Right cardiac atrium (tissue), 5 donors: Measurements from ENCODE around the gene ATP11A. TPM values are rescaled to one million over a fixed set of nuclear protein-coding genes. Genes with fewer than 3 reads are reported as not detected.

Source experiments
- ATAC-seq, 2 donors: fragments of 200-7000 bp; cut with Tn5 transposase; one replicate each; pipeline versions ENCODE4 v1.8.0 to v1.9.1; 2020; ENCODE audit warnings: moderate library complexity in 2 of 2, mild to moderate bottlenecking in 1 of 2
- DNase-seq, 3 donors: peaks; one replicate each; pipeline ENCODE4 v3.0.0-alpha.2; 2020
- H3K27ac ChIP-seq: one replicate; pipeline ENCODE4 v1.5.1; 2013; ENCODE audit warnings: mild to moderate bottlenecking, low read length, control low read depth, moderate library complexity
- H3K27me3 ChIP-seq: one replicate; pipeline ENCODE4 v1.6.1; 2013; ENCODE audit not compliant: control insufficient read depth, insufficient read depth
- H3K4me1 ChIP-seq: one replicate; pipeline ENCODE4 v1.6.1; 2013; ENCODE audit warnings: low read length; ENCODE audit not compliant: control insufficient read depth, insufficient read depth
- H3K4me3 ChIP-seq: one replicate; pipeline ENCODE4 v1.5.1; 2013; ENCODE audit warnings: low read length, control low read depth
- H3K9me3 ChIP-seq: one replicate; pipeline ENCODE4 v1.6.1; 2013; ENCODE audit warnings: low read length; ENCODE audit not compliant: control insufficient read depth
- WGBS: extraction: QIAGEN DNeasy Blood & Tissue Kit; methylation state at CpG from one replicate; pipeline ENCODE4 v1.1.7; 2013; 5-methylcytosine and 5-hydroxymethylcytosine counted together
- intact Hi-C, 4 donors: fragments of 100-400 bp; cut with DNase I; formaldehyde crosslinking; loops; one replicate each; pipeline versions ENCODE4 v1.11.0 to v1.14.0; 2022 to 2023
- polyA plus RNA-seq: library from polyadenylated mRNA; stranded (reverse); fragments of 200-250 nt; gene quantifications from one replicate; pipeline ENCODE4 v1.2.3, GENCODE V29; 2013
- total RNA-seq, 4 donors: library from RNA; stranded (reverse); fragmentation: NEBNext Ultra II Directional; extraction: Animal tissue kit (Norgen Biotek cat#: 25700); gene quantifications; one replicate each; pipeline ENCODE4 v1.2.1, GENCODE V29; 2021
- donor health status: healthy with polysubstance abuse.
- donor health status: DM: no; HTN: yes; CAD: no.
- donor health status: DM: no; HTN: no; CAD: no.
- donor health status: DM: no; HTN: yes; CAD: no; lungs with severe emphysema.
- donor health status: DM: yes; HTN: yes; CAD: no.

Gene ATP11A
- total and polyA plus RNA-seq, 5 donors, result 19.5 to 100 (median 83.4) TPM

DNA sequence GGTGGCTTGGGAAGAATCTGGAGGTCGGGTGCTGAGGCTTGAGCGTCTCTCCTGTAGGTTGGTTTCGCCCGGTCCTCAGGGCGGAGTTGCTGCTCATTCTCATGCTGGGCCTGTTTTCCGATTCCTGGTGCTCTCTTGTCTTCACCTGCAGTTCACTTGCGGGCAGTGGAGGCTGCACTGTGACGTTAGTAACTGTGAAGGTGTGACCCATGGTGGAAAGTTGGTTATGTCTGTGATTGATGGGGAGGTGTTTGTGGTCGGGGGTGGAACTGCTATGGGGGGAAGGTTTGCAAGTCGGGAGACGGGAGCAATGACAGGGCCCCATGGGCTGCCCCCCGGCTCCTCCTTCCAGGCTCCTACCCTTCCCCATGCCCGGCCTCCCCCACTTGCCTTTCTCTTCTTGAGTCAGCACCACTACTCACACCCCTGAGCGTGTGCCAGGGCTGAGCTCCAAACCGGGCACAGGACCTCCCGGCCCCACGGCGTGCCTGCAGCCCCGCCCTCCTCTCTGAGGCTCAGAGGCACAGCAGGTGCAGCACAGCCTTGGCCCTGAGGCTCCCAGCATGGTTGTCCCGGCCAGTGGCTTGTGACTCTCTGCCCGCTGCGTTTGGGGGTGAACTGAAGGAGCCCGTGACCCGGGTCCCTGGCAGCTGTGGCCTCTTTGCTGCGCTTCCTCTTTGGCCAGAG, 79.1 kb downstream of the ATP11A start:
- Histone ChIP-seq H3K27me3 (no peaks in the 10 kb centered on the region), H3K4me3 (no peak overlapping the region), H3K4me1 (no peaks in the 10 kb centered on the region), H3K27ac (no peak overlapping the region), H3K9me3 (no peaks in the 10 kb centered on the region)
- 80% methylated on average over 25 of the region's 25 CpGs for WGBS
- DNase-seq (peak; percentile 56 to 79 (median 72)), ATAC-seq (peak; percentile 61 to 66)
- intact Hi-C loops, result no loop called here

DNA sequence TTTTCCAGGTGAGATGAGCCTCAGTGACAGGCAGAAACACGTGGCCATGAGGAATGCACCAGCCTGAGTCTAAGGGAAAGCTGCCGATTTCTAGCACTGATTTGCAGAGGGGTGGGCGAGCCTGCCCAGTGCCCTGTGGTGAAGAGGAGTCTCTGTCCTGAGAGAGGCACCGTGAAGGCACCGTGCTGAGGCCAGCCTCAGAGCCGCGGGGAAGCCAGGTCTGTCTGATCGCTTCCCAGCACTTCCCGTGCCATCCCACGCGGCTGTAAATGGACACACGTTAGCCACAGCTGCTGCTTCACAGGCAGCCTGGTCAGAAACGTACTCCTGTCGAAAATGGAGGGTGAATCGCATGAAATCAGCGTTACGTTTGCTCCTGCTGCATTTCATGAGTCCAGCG, 79.8 kb downstream of the ATP11A start:
- DNase-seq (no peak), ATAC-seq (peak in 1 of 2 donors; percentile 8)
- H3K4me3 ChIP-seq, result no peak overlapping the region
- H3K27ac ChIP-seq, result no peak overlapping the region
- H3K4me1 ChIP-seq, result no peaks in the 10 kb centered on the region
- no peaks in the 10 kb centered on the region for H3K9me3 ChIP-seq
- H3K27me3 ChIP-seq, result no peaks in the 10 kb centered on the region
- 75% methylated on average over 18 of the region's 18 CpGs for WGBS
- intact Hi-C loops, result no loop called here

DNA sequence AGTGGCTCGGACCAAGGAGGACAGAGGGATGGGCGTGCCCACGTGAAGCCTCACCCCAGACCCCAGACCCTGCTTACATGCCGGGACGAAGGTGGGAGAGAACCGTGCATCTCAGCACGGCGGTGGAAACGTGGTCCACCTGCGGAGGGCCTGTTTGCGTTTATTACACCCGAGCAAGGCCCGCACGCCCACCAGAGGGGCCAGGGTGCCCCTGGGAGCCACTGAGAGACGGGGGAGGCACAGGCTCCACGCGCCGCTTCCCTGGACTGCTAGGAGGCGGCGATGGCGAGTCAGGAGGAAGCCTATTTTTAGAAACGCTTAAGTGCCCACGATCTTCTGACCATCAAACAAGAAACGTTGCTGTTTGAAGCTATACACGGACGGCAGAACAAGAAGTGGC, 80.7 kb downstream of the ATP11A start:
- H3K27ac ChIP-seq, result peak overlapping the region; percentile 43
- intact Hi-C loops, result no loop called here
- H3K4me3 ChIP-seq, result no peak overlapping the region
- 77% methylated on average over 26 of the region's 26 CpGs for WGBS
- no peaks in the 10 kb centered on the region for H3K27me3 ChIP-seq
- H3K4me1 ChIP-seq, result no peaks in the 10 kb centered on the region
- no peak for DNase-seq
- peak; percentile 29 to 33 for ATAC-seq
- H3K9me3 ChIP-seq, result no peaks in the 10 kb centered on the region

DNA sequence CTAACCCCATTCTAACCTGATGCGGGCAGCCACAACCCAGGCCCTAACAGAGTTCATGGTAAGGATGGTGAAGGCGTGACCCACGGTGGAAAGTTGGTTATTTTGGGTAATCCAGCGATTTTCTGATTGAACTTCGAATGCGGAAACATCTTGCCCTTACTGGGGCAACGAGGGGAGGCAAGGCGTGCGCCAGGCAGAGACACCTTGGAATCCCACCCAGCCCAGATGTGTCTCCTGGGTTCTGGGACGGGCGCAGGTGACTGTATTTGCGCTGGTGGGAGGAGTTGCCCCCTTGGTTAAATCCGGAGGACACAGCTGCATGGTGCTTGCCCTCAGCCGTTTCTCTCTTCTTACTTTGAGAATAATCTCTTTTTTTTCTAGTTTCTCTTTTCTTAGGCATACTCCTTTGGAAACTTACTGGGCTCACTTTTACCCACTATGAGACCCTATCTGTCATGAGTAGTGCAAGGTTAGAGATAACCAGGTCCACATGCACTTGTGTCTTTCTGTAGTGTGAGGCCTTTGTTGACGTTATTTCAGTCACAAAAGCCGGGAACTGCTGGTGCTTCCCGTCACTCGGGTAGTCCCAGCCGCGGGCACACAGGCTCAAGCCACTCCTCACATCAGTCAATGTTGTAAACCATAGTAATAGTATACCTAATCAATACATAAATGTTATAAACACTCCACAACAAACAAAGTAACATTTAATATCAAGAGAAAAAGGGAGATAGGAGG, 81.5 kb downstream of the ATP11A start:
- H3K9me3 ChIP-seq, result no peaks in the 10 kb centered on the region
- no peaks in the 10 kb centered on the region for H3K27me3 ChIP-seq
- intact Hi-C loops, result no loop called here
- H3K4me1 ChIP-seq, result no peaks in the 10 kb centered on the region
- WGBS, result 82% methylated on average over 20 of the region's 20 CpGs
- peak overlapping the region; percentile 43 for H3K27ac ChIP-seq
- DNase-seq (no peak), ATAC-seq (peak in 1 of 2 donors; percentile 30)
- no peak overlapping the region for H3K4me3 ChIP-seq

DNA sequence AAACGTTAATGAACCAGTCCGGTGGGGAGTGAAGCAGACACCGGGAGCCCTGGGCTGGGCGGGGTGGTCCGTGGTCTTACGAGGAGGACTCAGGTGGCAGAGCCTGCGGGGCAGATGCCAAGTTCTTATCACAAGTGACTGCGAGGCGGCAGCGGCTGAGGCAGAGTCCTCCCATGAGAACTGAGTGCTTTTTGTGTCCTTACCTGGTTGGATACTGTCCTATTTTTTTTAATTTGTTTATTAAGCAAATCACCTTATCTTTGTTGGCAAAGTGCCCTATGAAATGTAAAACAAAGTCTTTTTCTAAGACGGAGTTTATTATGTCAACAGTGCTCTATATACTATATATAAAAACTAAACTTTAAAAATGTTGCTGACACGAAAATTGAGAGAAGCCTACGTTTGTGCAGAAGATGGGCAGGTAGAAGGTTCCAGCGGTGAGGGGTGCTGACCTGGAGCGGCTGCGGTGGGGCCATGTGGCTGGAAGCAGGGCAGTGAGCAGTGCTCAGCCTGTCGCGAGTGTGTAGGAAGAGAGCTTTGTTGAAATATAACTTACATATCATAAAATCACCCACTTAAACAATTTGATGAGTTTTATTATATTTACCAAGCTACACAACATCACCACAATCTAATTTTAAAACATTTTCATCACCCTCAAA, 82.2 kb downstream of the ATP11A start:
- Histone ChIP-seq H3K4me1 (no peaks in the 10 kb centered on the region), H3K9me3 (no peaks in the 10 kb centered on the region), H3K4me3 (no peak overlapping the region), H3K27me3 (no peaks in the 10 kb centered on the region), H3K27ac (no peak overlapping the region)
- 73% methylated on average over 18 of the region's 18 CpGs for WGBS
- ATAC-seq (no peak), DNase-seq (no peak)
- intact Hi-C loops, result no loop called here

DNA sequence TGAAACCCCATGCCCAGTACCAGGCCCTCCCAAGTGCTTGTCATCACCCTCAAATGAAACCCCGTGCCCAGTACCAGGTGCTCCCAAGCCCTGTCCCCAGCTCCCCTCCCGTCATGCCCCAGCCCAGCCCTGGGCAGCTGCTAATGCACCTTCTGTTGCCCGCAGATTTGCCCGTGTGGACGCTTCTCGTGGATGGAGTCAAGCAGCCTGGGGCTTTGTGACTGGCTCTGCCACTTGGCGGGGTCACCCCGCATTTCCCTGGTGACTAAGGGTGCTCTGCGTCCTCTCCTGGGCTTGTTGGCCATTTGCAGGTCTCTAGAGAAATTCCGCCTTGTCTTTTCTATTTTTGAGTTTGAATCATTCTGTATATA, 82.7 kb downstream of the ATP11A start:
- Histone ChIP-seq H3K27ac (no peak overlapping the region), H3K4me3 (no peak overlapping the region), H3K4me1 (peaks cover under 1% of the 10 kb centered on the region), H3K9me3 (no peaks in the 10 kb centered on the region), H3K27me3 (no peaks in the 10 kb centered on the region)
- DNase-seq (no peak), ATAC-seq (no peak)
- 97% methylated on average over 10 of the region's 10 CpGs for WGBS
- intact Hi-C loops, result no loop called here

DNA sequence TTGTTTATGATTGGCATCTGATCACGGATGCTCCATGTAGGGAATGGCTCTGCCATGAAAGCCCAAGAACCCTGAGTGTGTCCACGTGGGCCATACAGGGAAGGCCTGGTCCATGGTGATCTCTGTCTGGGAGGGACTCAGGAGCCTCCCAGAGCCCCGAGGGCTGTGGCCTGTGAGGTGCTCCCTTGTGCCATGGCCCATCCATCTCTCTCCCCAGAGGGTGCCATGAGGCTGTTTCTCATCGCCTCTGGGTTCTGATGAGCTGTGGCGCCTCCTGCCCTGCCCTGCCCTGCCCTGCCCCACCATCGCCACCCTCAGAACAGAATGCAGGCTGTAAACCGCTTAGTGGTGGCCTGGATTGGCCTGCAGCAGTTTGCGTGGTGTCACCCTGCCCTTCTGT, 83.1 kb downstream of the ATP11A start:
- Histone ChIP-seq H3K27ac (no peak overlapping the region), H3K27me3 (no peaks in the 10 kb centered on the region), H3K4me1 (peaks cover 3% of the 10 kb centered on the region), H3K4me3 (no peak overlapping the region), H3K9me3 (no peaks in the 10 kb centered on the region)
- intact Hi-C loops, result no loop called here
- 97% methylated on average over 8 of the region's 8 CpGs for WGBS
- ATAC-seq (no peak), DNase-seq (no peak)

DNA sequence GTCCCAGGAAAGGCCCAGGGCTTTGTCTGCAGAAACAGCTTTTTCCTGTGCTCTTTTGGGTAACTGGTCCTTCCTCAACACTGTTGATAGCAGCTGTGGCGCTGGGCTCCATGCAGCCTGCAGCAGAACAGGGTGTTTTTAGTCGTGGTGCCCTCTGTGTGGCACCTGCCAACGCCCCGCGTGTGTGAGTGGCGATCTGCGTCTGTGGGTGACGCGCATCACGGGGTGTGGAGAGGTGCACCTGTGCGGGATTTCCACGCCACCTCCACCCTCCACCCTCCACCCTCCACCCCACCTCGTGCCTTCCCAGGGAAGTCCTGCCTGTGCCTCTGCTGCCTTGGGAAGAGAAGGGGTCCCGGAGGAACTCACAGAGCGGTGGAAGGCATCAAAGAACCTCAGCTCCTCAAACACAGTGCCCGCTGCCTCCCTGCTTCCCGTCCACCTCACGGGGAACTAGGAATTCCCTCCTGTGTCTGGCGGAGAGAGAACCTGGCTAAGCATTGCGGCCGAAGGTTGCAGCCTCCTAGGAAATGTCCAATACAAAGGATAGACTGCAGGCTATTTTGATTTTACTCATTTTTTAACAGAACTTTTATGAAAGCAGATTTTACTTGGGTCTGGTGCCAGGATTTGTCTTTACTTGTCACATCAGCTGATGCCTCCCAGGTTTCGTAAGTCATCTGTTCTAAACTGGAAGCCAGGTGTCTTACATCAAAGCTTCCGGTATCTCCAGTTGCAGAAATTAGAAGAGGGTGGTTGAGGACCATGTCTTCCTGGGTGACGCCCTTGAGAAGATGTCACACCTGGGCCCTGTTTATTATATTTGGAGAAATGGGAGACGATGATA, 84.0 kb downstream of the ATP11A start:
- H3K27me3 ChIP-seq, result no peaks in the 10 kb centered on the region
- peaks cover 7% of the 10 kb centered on the region for H3K4me1 ChIP-seq
- no peak for DNase-seq
- ATAC-seq, result no peak
- intact Hi-C loops, result no loop called here
- 90% methylated on average over 25 of the region's 25 CpGs for WGBS
- H3K9me3 ChIP-seq, result no peaks in the 10 kb centered on the region
- H3K27ac ChIP-seq, result no peak overlapping the region
- no peak overlapping the region for H3K4me3 ChIP-seq

DNA sequence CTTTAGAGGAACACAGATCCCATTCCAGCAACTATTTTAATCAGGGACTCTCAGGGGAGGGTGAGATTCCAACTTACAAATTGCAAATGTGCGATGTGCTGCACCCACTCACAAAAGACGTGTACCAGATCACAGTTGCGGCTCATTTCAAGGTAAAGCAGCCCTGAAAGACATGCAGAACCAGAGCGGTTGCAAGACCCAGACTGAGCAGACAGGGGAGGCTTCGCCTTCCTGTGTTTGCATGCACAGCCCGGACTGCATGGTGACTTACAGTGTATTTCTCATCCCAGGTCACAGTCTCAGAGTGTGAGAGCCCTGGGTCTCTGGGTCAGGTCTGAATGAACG, 84.6 kb downstream of the ATP11A start:
- no peak for DNase-seq
- Histone ChIP-seq H3K27ac (no peak overlapping the region), H3K4me3 (no peak overlapping the region), H3K4me1 (peaks cover 7% of the 10 kb centered on the region), H3K9me3 (no peaks in the 10 kb centered on the region), H3K27me3 (no peaks in the 10 kb centered on the region)
- WGBS, result 85% methylated on average over 7 of the region's 7 CpGs
- intact Hi-C loops, result no loop called here
- ATAC-seq, result no peak

DNA sequence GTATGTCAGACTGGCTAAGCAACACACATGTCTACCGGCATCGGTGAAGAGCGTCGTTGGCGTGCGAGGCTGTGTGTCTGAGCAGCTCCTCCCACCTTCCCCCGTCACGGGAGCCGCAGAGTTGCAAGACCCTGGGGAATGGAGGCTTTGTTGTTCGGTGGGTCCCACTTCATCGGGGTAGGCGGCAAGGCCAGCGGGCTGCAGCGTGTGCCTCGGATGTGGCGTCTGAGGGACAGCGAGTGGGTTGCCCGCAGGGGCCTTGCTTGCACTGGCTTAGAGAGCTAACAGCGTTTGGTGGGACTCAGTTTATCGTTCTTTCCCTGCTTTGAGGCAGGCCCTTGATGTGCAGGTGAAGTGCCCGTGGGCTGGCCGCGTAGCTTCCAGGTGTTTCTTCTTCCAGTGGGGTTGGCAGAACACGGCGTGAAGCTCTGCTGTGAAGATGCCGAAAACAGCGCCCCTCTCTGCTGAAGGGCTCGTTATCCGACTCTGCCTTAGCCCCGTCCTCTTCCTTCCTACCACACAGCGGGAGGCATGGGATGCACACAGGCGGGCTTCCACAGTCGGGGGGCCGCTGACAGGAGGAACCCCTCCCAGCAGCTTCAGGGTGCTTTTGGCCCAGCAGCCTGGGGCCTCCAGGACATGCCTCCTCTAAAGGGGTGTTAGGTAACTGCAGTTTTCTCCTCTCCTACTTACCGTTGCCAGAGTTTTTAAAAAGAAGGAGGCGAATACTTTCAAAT, 85.2 kb downstream of the ATP11A start:
- DNase-seq (no peak), ATAC-seq (no peak)
- Histone ChIP-seq H3K4me3 (no peak overlapping the region), H3K9me3 (no peaks in the 10 kb centered on the region), H3K27ac (no peak overlapping the region), H3K27me3 (no peaks in the 10 kb centered on the region), H3K4me1 (peaks cover 7% of the 10 kb centered on the region)
- intact Hi-C loops, result no loop called here
- 95% methylated on average over 36 of the region's 36 CpGs for WGBS
